ENCODE results near the gene PUSL1.

DNA sequence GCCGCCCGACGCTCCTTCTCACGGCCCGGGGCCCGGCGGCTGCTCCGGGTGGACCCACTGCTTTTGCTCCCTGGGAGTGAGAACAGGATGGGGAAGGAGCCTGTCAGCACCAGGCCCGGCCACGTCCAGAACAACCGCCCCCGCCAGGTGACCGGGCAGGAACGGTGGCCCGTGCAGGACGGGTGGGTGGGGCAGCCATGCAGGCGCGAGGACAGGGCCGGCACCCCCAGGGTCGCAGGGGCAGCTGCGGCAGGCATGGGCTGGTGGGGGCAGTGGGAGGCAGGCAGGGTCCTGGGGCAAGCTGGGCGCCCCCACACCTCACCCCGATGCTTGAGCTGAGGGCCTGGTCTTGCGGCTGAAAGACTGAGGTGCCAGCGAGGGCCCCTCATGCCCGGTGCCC, 28.0 kb downstream of the PUSL1 start:
- TF ChIP-seq CTCF (conservative IDR thresholded peaks at IDR 0.05; ENCODE audit: low read length) (no peak), EZH2phosphoT487 (IDR thresholded peaks at IDR 0.05; ENCODE audit: borderline replicate concordance, low read depth, low read length) (no peak)
